ENCODE data around the gene MYH10.

DNA sequence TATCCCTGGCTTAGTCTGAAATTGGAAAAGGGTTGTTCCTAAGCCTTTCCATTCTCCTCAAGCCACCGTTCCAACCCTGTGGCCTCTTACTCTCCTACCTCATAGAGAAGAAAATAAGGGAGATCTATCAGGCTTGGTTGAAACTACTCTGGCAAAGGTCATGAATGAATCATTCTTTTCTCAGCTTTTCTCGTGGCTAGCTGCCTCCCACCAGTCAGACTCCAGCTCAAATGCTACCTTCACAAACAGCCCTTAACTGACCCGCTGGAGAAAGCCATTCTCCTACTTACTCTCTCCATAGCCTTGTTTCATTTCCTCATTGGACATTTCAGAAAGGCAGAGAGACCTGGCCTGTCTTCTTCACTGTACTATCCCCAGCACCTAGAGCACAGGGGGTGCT, 8.9 kb downstream of the MYH10 start:
- TF ChIP-seq, protein P1, sequence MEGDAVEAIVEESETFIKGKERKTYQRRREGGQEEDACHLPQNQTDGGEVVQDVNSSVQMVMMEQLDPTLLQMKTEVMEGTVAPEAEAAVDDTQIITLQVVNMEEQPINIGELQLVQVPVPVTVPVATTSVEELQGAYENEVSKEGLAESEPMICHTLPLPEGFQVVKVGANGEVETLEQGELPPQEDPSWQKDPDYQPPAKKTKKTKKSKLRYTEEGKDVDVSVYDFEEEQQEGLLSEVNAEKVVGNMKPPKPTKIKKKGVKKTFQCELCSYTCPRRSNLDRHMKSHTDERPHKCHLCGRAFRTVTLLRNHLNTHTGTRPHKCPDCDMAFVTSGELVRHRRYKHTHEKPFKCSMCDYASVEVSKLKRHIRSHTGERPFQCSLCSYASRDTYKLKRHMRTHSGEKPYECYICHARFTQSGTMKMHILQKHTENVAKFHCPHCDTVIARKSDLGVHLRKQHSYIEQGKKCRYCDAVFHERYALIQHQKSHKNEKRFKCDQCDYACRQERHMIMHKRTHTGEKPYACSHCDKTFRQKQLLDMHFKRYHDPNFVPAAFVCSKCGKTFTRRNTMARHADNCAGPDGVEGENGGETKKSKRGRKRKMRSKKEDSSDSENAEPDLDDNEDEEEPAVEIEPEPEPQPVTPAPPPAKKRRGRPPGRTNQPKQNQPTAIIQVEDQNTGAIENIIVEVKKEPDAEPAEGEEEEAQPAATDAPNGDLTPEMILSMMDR (IDR thresholded peaks at IDR 0.05; ENCODE audit: low read length), result no peak
- no peak for TF ChIP-seq EZH2 (optimal IDR thresholded peaks at IDR 0.05; ENCODE audit: low read depth, low read length)

Measured in MM.1S (cell line).